Superior temporal gyrus (tissue), 1 donor: Measurements from ENCODE around the gene SARS1.
"Not testable (repeated sequence)": the region's sequence is repeated elsewhere in the genome, so short reads cannot be mapped to it uniquely, and the experiment has no call there.

Experiments used
- DNase-seq: peaks from one replicate; pipeline ENCODE4 v3.0.0-alpha.2; 2016; ENCODE audit errors: extremely low spot score

SARS1 gene

GRCh38 chr1:109213824-109214693 lies at the start of gene SARS1:
Gene SARS1 (plus strand): TSS chr1:109213918. CDS start chr1:109213993, 75 bp downstream.
- peak; percentile 93 for DNase-seq

- DNase-seq = no peak
Measured at GRCh38 chr1:109164538-109164937, 49.2 kb upstream of the SARS1 start.

DNA sequence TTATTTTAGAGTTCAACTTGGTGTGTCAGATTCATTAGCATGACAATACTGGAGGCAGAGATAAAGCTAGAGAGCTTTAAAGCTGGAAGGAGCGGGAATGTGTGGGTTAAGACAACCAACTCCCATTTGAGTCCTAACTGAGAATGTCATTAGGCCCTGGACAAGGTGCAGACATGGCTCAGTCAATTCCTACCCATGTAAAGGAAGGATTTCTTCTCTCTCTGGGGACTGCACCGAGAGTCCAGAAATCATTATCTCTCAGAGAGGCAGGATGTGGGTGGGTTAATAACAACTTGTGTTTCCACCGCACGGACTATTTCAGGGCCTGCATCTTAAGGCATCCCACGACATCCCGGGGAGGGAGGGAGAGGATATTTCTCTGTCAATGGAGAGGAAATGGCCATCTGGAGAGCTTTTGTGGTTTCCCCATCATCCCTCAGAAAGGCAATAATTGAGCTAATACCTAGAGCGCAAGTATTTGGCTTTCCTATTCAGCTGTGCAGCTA lies 46.7 kb upstream of the SARS1 start:
- DNase-seq = no peak

- no peak for DNase-seq
Measured at GRCh38 chr1:109170035-109170764, 43.5 kb upstream of the SARS1 start.

DNA sequence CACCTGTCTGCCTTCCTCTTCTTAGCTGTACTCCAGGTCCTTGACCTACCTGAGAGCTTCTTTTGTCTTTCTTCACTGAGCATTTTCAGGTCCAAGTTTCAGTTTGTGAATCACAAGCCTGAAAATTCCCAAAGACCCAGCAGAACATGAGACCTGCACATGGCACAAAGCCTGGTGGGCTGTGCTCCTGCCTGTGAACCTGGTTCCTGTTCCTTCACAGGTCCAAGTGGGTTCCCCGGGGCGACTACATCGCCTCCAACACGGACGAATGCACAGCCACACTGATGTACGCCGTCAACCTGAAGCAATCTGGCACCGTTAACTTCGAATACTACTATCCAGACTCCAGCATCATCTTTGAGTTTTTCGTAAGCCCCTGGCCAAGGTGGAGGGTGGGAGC lies 42.1 kb upstream of the SARS1 start:
- DNase-seq = no peak

DNA sequence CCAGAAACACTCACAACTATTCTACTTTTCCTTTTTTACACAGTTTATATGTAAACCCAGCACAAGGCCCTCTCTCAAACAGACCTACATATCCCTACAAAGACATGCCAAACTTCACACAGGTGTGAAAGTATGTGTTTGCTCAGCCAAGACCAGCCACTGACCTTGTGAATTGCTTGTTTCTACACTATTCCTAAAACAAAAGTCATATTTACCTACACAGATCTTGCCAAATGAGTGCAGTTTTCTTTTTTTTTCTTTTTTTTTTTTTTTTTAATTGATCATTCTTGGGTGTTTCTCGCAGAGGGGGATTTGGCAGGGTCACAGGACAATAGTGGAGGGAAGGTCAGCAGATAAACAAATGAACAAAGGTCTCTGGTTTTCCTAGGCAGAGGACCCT lies 37.4 kb upstream of the SARS1 start:
- DNase-seq = not testable (repeated sequence)

GRCh38 chr1:109180715-109181084 lies 33.0 kb upstream of the SARS1 start:
- DNase-seq = not testable (repeated sequence)

DNA sequence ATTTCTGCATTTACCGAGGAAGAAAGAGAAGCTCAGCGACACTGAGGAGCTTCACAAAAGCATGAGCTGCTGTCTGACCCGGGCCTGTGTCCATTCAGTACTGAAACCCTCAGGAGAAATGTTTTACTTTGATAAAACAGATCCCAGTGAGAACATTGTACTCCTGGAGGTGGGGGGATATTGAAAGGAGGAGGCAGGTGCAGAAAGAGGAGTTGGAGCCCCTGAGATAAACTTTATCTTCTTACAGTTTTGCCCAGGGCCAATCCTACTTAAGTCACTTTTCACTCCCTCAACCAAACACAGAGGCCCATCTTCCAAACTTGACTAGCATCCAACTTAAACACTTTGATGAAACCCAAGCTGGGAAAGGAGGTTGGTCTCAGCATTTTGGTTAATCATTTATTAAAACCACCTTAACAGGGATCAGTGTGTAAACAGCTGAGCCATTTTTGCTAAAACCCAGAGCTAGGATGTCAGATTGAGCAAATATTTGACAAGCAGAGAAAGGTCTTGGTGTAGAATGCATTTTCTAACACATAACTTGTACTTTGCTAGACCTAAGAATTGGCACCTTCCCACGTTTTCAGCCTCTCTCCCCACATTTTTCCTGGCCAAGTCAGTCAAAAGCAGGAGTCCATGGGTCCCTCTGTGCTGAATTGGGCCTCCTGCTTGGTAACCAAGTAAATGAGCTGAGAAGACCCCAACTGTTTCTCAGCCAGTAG lies 32.5 kb upstream of the SARS1 start:
- no peak for DNase-seq

DNA sequence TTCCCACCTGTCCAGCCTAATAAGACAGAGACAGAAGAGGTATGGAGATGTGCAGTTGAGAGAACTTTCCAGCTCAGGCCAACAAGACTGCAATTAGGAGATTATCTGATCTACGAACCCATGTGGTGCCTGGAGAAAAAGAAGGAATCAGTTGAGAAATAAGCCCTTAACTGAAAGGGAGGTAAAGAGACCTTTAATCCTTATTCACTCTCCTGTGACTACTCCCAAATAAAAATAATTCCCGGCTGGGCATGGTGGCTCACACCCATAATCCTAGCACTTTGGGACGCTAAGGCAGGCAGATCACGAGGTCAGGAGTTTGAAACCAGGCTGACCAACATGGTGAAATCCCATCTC lies 31.9 kb upstream of the SARS1 start:
- DNase-seq = no peak

- no peak for DNase-seq
Measured at GRCh38 chr1:109183058-109183738, 30.5 kb upstream of the SARS1 start.

DNA sequence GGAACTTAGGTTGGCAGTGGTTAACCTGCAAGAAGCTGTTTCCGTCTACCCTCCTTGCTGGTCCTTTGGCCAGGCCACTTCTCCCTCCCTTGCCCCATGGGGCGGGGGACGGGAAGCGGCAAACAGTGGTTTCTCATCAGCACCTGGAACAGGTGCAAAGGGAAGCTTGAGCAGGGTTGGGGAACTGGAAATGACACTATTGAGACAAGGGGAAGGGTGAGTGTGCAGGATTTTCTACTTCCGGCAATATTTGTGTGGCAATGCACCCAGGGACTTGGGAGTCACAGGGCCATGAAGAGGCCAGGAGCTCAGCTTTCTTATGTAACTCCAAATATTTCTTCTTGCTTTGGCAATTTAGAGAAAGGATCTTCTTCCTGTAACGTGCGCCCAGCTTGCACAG lies 29.0 kb upstream of the SARS1 start:
- DNase-seq = no peak

GRCh38 chr1:109185357-109185756 lies 28.4 kb upstream of the SARS1 start:
- DNase-seq = no peak

- peak; percentile 44 for DNase-seq
Measured at GRCh38 chr1:109185990-109186732, 27.6 kb upstream of the SARS1 start.

DNA sequence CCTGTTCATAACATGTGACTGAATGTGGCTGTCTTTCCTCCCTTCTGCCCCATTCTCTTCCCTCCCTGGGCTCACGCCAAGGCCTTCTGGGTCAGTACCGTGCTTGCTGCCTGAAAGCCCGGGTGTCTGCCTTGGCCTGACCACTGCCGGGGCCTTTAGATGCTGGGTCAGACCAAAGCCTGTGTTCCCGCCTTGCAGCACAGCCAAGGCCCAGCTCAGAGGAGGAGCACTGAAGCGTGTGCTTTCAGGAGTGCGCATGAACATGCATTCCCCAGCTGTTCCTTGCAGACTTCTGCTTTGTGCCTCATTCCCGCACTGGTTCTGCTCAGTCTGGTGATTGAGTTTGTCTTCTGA lies 27.0 kb upstream of the SARS1 start:
- DNase-seq = peak; percentile 64

GRCh38 chr1:109187127-109187526 lies 26.6 kb upstream of the SARS1 start:
- DNase-seq = no peak

DNA sequence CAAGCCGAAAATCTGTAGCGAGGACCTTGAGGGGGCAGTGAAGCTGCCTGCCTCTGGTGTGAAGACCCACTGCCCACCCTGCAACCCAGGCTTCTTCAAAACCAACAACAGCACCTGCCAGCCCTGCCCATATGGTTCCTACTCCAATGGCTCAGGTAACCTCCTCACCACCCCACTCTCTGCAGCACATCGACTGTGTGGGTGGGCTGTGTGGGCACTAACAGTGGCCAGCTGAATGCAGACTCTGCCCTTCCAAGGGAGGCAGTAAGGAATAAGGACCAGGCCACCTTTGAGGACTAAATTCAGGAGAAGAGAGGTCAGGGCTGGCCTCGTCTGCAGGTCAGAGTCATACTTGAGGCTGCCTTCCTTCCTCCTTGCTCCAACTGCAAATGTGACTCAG lies 25.5 kb upstream of the SARS1 start:
- no peak for DNase-seq

DNA sequence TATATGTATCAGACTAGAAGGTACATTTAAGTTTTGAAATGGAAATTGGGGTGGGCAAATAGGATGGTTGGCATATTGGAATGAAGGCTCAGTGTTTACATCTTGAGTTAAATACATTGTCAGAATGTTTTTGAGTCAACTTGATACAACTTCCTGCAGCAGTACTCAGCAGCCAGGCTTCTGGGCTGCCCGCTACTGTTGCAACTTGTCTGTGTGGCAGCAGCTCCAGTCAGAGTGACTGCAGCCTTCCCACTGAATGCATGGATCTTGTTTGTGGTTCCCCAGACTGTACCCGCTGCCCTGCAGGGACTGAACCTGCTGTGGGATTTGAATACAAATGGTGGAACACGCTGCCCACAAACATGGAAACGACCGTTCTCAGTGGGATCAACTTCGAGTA lies 24.9 kb upstream of the SARS1 start:
- DNase-seq = no peak

DNA sequence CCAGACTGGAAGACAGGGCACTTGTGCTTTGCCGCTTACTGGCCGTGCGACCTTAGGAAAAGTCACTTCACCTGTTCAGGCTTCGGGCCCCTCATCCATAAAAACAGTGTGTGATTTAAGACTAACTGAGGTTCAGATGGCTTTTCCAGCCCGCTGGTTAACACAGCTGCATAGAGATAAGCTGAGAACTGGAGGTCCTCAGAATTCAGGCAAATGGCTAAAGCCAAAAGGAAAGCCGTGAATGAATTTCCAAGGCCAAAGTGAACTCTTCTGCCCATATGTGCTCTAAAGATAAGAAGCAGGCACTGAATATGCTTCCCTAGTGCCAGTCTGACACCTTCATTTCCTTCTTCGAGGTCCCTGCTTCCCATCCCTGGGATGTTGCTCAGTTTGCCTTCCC lies 23.5 kb upstream of the SARS1 start:
- DNase-seq = no peak

DNA sequence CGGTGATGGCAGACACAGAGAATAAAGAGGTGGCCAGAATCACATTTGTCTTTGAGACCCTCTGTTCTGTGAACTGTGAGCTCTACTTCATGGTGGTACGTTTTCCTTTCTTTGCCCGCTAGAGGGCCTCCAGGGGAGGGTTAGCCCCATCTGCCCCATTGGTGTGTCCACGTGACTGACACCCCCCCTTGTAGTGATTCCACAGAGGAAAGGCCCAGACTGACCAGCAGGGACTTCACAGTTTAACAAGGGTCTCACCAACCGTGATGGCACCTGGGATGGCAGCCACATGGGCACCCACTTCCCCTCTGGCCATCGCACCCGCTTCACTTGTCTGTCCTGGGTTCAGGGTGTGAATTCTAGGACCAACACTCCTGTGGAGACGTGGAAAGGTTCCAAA lies 22.3 kb upstream of the SARS1 start:
- DNase-seq = no peak

- no peak for DNase-seq
Measured at GRCh38 chr1:109191891-109192290, 21.8 kb upstream of the SARS1 start.

DNA sequence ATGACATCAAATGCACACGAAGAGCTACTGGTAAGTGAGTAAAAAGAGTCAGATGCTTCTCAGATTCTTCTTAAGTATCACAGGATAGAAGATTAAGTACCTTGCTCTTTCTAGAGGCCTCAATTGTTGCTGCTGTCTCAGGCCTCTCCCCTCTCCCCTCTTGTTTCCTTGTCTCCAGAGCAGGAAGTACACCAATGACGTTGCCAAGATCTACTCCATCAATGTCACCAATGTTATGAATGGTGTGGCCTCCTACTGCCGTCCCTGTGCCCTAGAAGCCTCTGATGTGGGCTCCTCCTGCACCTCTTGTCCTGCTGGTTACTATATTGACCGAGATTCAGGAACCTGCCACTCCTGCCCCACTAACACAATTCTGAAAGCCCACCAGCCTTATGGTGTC lies 21.3 kb upstream of the SARS1 start:
- DNase-seq = no peak
